Measurements from ENCODE around the gene MAB21L4.

GRCh38 chr2:240850756-240851077 is 45.2 kb downstream of the MAB21L4 start:
- TF ChIP-seq POLR2A (IDR thresholded peaks at IDR 0.05; ENCODE audit: low read depth) (no peak), POLR2AphosphoS5 (IDR thresholded peaks at IDR 0.05) (no peak)

All from esophagus muscularis mucosa (tissue), 2 donors.